Activated CD8-positive, alpha-beta memory T cell treated with anti-CD3 and anti-CD28 coated beads for 36 hours (primary cell): ENCODE results near the gene CLASRP. TPM values are rescaled to one million over a fixed set of nuclear protein-coding genes. Genes with fewer than 3 reads are reported as not detected.

Experiments
- total RNA-seq, 2 experiments: library from RNA; stranded (reverse); gene quantifications; one replicate each; pipeline ENCODE4 v1.2.3, GENCODE V29; 2021

The CLASRP gene
- total RNA-seq, 2 experiments from 2014 or later, result 78.1 to 80.5 TPM

Other genes starting within 250 kb of the CLASRP start
- not detected for gene BCAM, start 229.9 kb upstream of the CLASRP start, total RNA-seq
- under 1 TPM; 0.36 to 0.44 TPM for gene NECTIN2, start 192.7 kb upstream of the CLASRP start, total RNA-seq
- gene TOMM40, start 147.8 kb upstream of the CLASRP start, total RNA-seq, result 100 to 1,000 TPM; 215 to 223 TPM
- under 1 TPM; 0.32 to 0.34 TPM for gene APOE, start 133.2 kb upstream of the CLASRP start, total RNA-seq
- gene APOC1, start 124.4 kb upstream of the CLASRP start, total RNA-seq, result 1 to 10 TPM; 1.1 to 2.0 TPM
- gene APOC4, start 96.8 kb upstream of the CLASRP start, total RNA-seq, result not detected
- gene APOC2, start 93.0 kb upstream of the CLASRP start, total RNA-seq, result not detected
- gene CLPTM1, start 83.7 kb upstream of the CLASRP start, total RNA-seq, result 10 to 100 TPM; 72.4 to 73.5 TPM
- 10 to 100 TPM; 48.5 to 51.6 TPM for gene RELB, start 37.6 kb upstream of the CLASRP start, total RNA-seq
- 1 to 10 TPM; 8.1 to 8.6 TPM for gene ZNF296, start 37.4 kb downstream of the CLASRP start, total RNA-seq
- gene GEMIN7, start 40.2 kb downstream of the CLASRP start, total RNA-seq, result 10 to 100 TPM; 55.4 to 55.6 TPM
- gene PPP1R37, start 54.1 kb downstream of the CLASRP start, total RNA-seq, result 10 to 100 TPM; 13.8 to 14.7 TPM
- under 1 TPM; 0.06 TPM for gene NKPD1, start 121.9 kb downstream of the CLASRP start, total RNA-seq
- gene TRAPPC6A, start 139.2 kb downstream of the CLASRP start, total RNA-seq, result 10 to 100 TPM; 20.7 to 21.4 TPM
- gene BLOC1S3, start 139.7 kb downstream of the CLASRP start, total RNA-seq, result 10 to 100 TPM; 11.9 to 14.3 TPM
- not detected for gene EXOC3L2, start 206.4 kb downstream of the CLASRP start, total RNA-seq
- 10 to 100 TPM; 21.2 to 21.6 TPM for gene MARK4, start 212.2 kb downstream of the CLASRP start, total RNA-seq